HUES6 (cell line): Measurements from ENCODE around the gene ORM1.

Source experiments
- H3K27ac ChIP-seq: 2 replicates; pipeline ENCODE4 v1.7.0; 2013; ENCODE audit warnings: low read depth, mild to moderate bottlenecking, low read length, inconsistent platforms
- H3K27me3 ChIP-seq: 2 replicates; pipeline ENCODE4 v1.6.1; 2013; ENCODE audit warnings: low read length; ENCODE audit not compliant: control insufficient read depth, insufficient read depth
- H3K36me3 ChIP-seq: 2 replicates; pipeline ENCODE4 v1.6.1; 2013; ENCODE audit warnings: low read length; ENCODE audit not compliant: control insufficient read depth, insufficient read depth
- H3K4me1 ChIP-seq: 2 replicates; pipeline ENCODE4 v1.6.1; 2013; ENCODE audit warnings: low read length; ENCODE audit not compliant: control insufficient read depth, insufficient read depth
- H3K4me3 ChIP-seq: 2 replicates; pipeline ENCODE4 v1.5.1; 2013; ENCODE audit warnings: low read depth, low read length
- H3K9ac ChIP-seq: one replicate; pipeline ENCODE4 v1.6.1; 2013; ENCODE audit warnings: mild to moderate bottlenecking, low read length
- H3K9me3 ChIP-seq: 2 replicates; pipeline ENCODE4 v1.6.1; 2013; ENCODE audit warnings: low read depth, low read length; ENCODE audit not compliant: control insufficient read depth, insufficient read depth

ORM1 gene

DNA sequence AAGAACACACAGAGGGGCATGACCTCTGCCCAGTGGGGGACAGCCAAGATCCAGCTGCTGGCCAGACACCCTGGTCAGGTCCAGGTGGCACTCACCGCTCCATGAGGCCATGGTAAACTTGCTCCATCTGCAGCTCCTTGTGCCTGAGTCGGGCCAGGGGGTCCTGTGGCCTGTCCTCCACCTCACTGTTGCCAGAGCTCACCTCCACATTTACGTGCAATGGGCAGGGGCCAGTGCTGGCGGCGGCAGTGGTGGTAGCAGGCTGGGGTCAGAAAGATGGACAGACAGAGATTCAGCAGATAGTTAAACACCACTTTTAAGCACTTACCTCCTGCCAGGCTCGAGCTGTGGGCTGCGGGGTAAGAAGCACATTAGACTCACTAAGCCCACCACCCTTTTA is 36.9 kb downstream of the ORM1 start:
- H3K36me3 ChIP-seq = peaks cover 90% of the 10 kb centered on the region

DNA sequence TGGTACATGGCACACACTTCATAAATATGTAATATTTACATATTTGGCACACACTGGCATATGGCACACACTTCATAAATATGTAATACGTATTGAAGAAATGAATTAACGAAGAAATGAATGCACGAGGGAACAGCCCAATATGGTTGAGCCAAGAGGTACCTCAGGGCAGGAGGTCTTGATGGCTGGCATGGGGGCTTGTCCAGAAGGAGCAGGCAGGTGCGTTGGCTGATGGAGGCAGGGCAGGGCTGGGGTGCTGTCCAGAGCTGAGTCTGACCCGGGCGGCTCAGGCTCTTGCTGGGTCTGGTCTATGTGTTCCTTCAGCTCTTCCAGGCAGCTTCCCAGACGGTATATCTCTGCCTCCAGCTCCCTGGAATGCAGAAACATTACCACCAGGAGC is 38.6 kb downstream of the ORM1 start:
- H3K9ac ChIP-seq = no peak overlapping the region
- no peaks in the 10 kb centered on the region for H3K4me1 ChIP-seq
- H3K4me3 ChIP-seq = no peak overlapping the region
- H3K9me3 ChIP-seq = no peaks in the 10 kb centered on the region
- peaks cover 83% of the 10 kb centered on the region for H3K36me3 ChIP-seq
- H3K27me3 ChIP-seq = no peaks in the 10 kb centered on the region
- no peak overlapping the region for H3K27ac ChIP-seq

More for the DNA sequence above, 36.9 kb downstream of the ORM1 start:
- Histone ChIP-seq H3K27me3 (no peaks in the 10 kb centered on the region), H3K27ac (no peak overlapping the region), H3K4me3 (no peak overlapping the region), H3K4me1 (no peaks in the 10 kb centered on the region), H3K9me3 (no peaks in the 10 kb centered on the region), H3K9ac (no peak overlapping the region)

DNA sequence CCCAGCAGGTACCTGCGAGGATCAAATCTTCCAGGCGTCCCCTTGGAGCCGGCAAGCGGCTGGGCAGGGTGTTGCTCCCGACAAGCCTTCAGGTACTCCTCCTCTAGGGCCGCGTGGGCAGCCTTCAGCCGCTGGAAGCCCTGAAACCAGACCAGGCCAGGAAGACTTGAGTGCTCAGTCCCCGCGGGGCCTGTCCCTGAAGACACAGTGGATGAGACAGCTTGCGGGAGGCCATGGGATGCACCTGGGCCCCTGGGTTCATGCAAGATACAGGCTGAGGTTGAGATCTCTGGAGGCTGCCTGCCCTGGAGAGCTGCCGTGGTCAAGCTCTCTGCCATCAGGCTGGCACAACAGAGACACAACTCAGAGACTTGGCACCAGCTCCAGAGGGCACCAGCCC is 39.5 kb downstream of the ORM1 start:
- H3K36me3 ChIP-seq = peaks cover 77% of the 10 kb centered on the region

DNA sequence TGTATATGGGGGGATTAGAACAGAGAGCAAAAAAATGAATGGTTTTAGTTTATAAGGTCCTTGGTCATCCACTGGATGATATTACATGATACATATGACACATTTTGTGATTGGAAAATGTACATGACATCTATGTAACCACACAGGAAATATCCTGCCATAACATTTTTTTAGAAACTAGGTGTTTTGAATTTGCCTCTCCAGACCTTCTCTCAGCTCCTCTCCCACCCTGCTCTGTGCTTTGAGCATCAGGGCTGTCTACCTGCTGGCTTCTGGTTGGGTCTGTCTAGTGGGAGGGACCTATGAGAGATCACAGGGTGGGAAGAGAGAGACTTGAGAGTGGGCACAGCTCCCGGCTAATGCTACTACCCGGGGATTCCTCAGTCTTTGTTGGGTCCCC is 40.5 kb downstream of the ORM1 start:
- Histone ChIP-seq H3K27ac (no peak overlapping the region), H3K36me3 (peaks cover 77% of the 10 kb centered on the region), H3K9ac (no peak overlapping the region)

More for the DNA sequence above, 39.5 kb downstream of the ORM1 start:
- no peak overlapping the region for H3K27ac ChIP-seq
- no peaks in the 10 kb centered on the region for H3K27me3 ChIP-seq
- no peak overlapping the region for H3K9ac ChIP-seq
- no peaks in the 10 kb centered on the region for H3K9me3 ChIP-seq
- H3K4me3 ChIP-seq = no peak overlapping the region
- no peaks in the 10 kb centered on the region; the same call in 1 of the 2 replicates for H3K4me1 ChIP-seq

DNA sequence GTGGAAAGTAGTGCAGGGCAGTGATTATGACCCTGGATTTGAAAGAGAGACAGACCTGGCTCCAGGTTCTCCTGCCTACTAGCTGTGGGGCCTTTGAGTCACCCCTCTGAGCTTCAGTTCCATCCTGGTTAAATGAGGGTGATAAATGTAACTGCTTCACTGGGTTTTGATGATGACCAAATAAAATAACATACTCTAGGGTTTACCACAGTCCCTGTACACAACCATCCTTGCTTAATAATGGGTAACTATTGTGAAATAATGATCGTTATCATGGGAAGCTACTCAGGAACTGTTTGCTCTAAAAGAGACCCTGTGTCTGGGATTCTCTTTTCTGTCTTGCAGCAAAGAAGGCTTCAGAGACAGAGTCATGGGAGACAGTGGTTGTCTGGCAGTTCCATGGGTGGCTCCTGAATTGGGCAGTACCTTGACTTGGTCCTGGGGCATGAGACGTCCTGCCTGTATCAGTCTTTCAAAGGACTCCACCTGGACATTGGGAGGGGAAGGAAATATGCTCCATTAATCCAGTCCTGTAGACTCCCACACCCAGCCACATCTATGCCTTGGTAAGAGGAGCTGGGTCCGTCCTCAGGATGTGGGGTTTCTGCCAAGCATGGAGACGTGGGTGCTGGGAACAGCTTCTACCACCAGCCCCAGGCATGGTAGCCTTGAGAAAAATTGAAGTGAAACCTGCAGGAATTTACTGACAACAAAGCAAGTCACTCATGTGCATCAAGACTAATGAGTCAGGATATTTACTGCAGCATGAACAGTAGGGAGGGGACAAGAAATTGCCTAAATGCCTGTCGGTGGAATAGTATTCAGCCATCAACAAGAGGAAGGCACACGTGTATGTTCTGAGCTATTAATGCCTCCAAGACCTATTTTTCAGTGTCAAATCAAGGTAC is 41.5 kb downstream of the ORM1 start:
- no peak overlapping the region for H3K9ac ChIP-seq
- H3K9me3 ChIP-seq = no peaks in the 10 kb centered on the region
- no peak overlapping the region for H3K4me3 ChIP-seq
- H3K27me3 ChIP-seq = no peaks in the 10 kb centered on the region
- H3K36me3 ChIP-seq = peaks cover 72% of the 10 kb centered on the region
- H3K27ac ChIP-seq = no peak overlapping the region
- peaks cover 3% of the 10 kb centered on the region; the same call in 1 of the 2 replicates for H3K4me1 ChIP-seq

More for the DNA sequence above, 40.5 kb downstream of the ORM1 start:
- Histone ChIP-seq H3K4me1 (no peaks in the 10 kb centered on the region; the same call in 1 of the 2 replicates), H3K27me3 (no peaks in the 10 kb centered on the region), H3K4me3 (no peak overlapping the region), H3K9me3 (no peaks in the 10 kb centered on the region)

DNA sequence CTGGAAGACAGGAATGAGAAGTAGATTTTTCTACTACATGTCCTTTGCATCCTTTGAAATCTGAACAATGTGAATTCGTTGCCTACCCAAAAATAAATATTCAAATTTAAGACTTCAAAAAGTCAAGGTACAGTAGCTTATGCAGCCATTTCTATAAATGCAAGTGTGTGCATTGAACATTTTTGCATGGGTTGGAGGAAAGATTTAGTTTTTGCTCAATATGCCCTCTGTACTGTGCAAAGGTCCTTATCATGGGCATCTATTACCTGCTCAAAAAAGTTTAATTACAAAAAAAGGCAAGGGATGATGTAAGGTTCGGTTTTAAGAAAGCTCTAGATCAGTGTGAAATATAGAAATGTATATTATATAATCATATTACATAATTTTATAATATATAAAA is 42.3 kb downstream of the ORM1 start:
- H3K4me3 ChIP-seq = no peak overlapping the region
- H3K9ac ChIP-seq = no peak overlapping the region
- no peak overlapping the region for H3K27ac ChIP-seq
- H3K9me3 ChIP-seq = no peaks in the 10 kb centered on the region
- peaks cover 12% of the 10 kb centered on the region for H3K4me1 ChIP-seq
- H3K27me3 ChIP-seq = no peaks in the 10 kb centered on the region
- H3K36me3 ChIP-seq = peaks cover 64% of the 10 kb centered on the region

DNA sequence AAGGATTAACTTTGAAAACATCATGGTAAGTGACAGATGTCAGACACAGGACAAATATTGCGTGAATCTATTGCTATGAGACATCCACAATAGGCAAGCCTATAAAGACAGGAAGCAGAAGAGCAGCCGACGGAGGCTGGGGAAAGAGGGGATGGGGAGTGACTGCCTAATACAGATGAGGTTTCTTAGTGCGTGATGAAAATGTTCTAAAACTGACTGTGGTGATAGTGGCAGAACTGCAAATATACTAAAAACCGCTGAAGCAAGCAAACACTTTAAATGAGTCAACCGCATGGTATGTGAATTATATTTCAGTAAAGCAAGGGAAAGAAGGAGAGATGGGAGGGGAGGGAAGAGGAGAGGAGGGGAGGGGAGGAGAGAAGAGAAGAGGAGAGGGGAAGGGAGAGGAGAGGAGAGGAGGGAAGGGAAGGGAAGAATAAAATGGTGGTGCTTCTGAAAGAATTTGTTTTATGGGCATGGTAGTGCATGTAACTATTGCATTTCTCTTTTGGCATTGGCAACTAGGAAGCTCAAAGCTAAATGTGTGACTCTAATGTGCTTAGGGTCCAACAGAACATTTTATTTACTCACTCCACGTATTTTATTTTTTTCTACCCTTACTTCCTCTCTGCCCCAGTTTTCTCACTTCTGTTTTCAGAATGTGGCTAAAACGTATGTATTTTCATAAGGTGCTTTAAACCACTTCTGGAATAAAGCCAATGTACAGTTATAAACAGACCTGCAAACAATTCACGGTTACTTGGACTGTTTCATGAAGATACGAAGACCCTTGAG is 43.6 kb downstream of the ORM1 start:
- no peaks in the 10 kb centered on the region for H3K9me3 ChIP-seq
- peaks cover 51% of the 10 kb centered on the region for H3K36me3 ChIP-seq
- no peak overlapping the region for H3K4me3 ChIP-seq
- H3K27ac ChIP-seq = no peak overlapping the region
- no peaks in the 10 kb centered on the region for H3K27me3 ChIP-seq
- H3K9ac ChIP-seq = no peak overlapping the region
- H3K4me1 ChIP-seq = peaks cover 21% of the 10 kb centered on the region

DNA sequence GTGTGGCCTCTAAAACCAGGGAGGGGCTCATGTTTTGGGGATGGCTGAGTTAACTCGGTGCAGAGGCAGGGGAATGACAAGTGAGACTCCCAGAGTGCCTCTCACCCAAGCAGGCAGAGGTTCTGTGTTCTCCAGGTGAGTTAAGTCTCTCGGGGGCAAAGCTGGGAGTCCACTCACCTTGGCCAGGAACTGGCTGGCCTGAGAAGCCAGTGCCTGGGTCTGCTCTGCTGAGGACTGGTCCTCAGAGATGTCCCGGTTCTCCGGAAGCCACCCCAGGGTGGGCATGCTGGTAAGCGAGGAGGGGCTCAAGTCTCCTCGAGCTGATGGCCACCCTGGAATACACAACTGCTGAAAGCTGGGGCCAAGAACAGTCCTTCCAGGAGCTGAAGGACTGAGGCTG is 44.5 kb downstream of the ORM1 start:
- peaks cover 43% of the 10 kb centered on the region for H3K36me3 ChIP-seq
- no peaks in the 10 kb centered on the region for H3K9me3 ChIP-seq
- H3K4me1 ChIP-seq = peaks cover 29% of the 10 kb centered on the region
- no peak overlapping the region for H3K27ac ChIP-seq
- no peak overlapping the region for H3K9ac ChIP-seq
- no peaks in the 10 kb centered on the region for H3K27me3 ChIP-seq
- H3K4me3 ChIP-seq = no peak overlapping the region

DNA sequence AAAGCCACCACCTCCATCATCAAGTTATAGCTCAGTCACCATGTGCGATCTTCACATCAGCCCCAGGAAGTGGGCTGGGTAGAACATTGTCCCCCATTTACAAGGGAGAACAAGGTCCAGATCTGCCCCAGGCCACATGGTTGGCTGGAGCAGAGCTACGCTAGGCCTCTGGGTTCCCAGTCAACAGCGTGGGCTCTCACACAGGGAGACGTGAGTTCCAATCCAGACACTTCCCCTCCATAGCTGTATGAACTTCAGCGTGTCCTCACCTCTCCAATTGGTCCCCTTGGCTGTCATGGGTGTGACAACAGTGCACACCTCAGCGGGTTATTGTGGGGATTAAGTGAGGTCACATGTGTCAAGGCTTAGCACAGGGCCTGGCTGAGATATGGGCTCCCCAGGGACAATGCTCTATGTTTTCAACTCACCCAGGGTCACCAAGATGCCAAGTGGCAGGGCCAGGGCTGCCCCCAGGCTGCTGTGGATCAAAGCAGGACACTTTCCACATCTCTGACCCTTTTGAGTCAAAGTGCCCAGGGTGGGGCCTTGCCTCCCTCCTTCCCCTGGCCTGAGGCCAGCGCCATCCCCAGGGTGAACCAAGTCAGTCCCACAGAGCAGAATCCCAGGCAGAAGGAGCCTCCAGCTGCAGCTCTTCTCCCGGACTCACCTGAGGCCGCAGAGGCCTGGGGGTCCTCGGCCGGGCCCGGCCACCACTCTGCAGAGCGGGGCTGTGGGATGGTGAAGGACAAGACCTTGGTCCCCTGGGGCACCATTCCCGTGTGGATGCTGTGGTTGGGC is 45.1 kb downstream of the ORM1 start:
- peaks cover 32% of the 10 kb centered on the region for H3K4me1 ChIP-seq
- H3K4me3 ChIP-seq = no peak overlapping the region
- H3K36me3 ChIP-seq = peaks cover 37% of the 10 kb centered on the region
- no peak overlapping the region for H3K27ac ChIP-seq
- no peaks in the 10 kb centered on the region for H3K27me3 ChIP-seq
- no peak overlapping the region for H3K9ac ChIP-seq
- no peaks in the 10 kb centered on the region for H3K9me3 ChIP-seq

DNA sequence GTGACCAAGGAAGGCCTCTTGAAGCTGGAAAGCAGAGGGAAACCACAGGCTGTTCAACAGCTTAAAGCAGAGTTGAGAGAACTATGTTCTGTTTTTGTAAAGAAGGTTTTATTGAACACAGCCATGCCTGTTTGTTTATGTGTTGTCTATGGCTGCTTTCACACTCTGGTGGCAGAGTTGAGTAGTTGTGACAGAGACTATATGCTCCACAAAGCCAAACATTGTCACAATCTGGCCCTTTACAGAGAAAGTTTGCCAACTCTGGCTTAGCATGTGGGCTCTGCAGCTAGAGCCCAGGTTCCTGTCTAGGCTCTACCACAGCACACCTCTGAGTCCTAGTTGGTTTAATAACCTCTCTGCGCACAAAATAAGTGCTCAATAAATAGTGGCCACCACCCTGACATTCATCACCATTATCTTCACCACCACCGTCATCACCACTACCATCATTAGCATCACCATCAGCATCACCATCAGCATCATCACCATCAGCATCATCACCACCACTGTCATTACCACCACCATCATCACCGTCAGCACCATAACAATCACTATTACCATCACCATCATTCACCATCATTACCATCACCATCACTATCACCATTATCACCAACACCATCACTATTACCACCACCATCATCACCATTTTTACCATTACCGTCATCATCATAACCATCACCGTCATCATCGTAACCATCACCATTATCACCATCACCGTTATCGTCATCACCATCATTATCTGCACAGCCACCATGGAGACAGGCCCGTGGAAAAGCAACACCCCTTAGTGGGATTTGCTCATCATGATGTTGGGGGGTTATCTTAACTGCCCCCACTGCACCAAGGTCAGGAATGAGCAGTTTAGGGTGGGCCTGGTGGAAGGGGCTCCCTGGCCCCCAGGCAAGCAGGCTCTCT is 46.6 kb downstream of the ORM1 start:
- H3K9ac ChIP-seq = no peak overlapping the region
- peak overlapping the region; percentile 52 for H3K27ac ChIP-seq
- no peaks in the 10 kb centered on the region for H3K9me3 ChIP-seq
- no peak overlapping the region for H3K4me3 ChIP-seq
- peaks cover 36% of the 10 kb centered on the region for H3K4me1 ChIP-seq
- H3K27me3 ChIP-seq = no peaks in the 10 kb centered on the region
- peaks cover 23% of the 10 kb centered on the region for H3K36me3 ChIP-seq
